Endothelial cell (in vitro differentiated cells): ENCODE data around the gene ZNF611. TPM values are rescaled to one million over a fixed set of nuclear protein-coding genes. Genes with fewer than 3 reads are reported as not detected.
A peak's percentile ranks its signal among the peaks of the same experiment; 100 is the strongest.
"Not testable (repeated sequence)": the region's sequence is repeated elsewhere in the genome, so short reads cannot be mapped to it uniquely, and the experiment has no call there.

Experiments used
- DNase-seq: peaks from one replicate; pipeline ENCODE4 v3.0.0; 2021; ENCODE audit warnings: low spot score
- H3K27ac Mint-ChIP-seq: one replicate; pipeline ENCODE4 v1.8.0; 2021; ENCODE audit warnings: mixed read lengths, inconsistent platforms; ENCODE audit not compliant: unreplicated experiment
- H3K27me3 Mint-ChIP-seq: one replicate; pipeline ENCODE4 v1.8.0; 2021; ENCODE audit warnings: mild to moderate bottlenecking, moderate library complexity, mixed read lengths, inconsistent platforms; ENCODE audit not compliant: unreplicated experiment
- H3K36me3 Mint-ChIP-seq: one replicate; pipeline ENCODE4 v1.8.0; 2021; ENCODE audit warnings: mild to moderate bottlenecking, low read depth, mixed read lengths, inconsistent platforms; ENCODE audit not compliant: unreplicated experiment
- H3K4me1 Mint-ChIP-seq: one replicate; pipeline ENCODE4 v1.8.0; 2021; ENCODE audit warnings: mild to moderate bottlenecking, mixed read lengths, inconsistent platforms; ENCODE audit not compliant: unreplicated experiment
- H3K4me3 Mint-ChIP-seq: one replicate; pipeline ENCODE4 v1.8.0; 2021; ENCODE audit warnings: mild to moderate bottlenecking, mixed read lengths, inconsistent platforms; ENCODE audit not compliant: unreplicated experiment
- H3K9me3 Mint-ChIP-seq: one replicate; pipeline ENCODE4 v1.8.0; 2021; ENCODE audit warnings: mixed read lengths, inconsistent platforms; ENCODE audit not compliant: unreplicated experiment
- total RNA-seq: library from RNA; stranded (reverse); fragmentation: NEBNext Ultra II Directional; extraction: Animal tissue kit (Norgen Biotek cat#: 25700); gene quantifications from one replicate; pipeline ENCODE4 v1.2.1, GENCODE V29; 2021; ENCODE audit not compliant: unreplicated experiment
- TF ChIP-seq, protein P1 (sequence below): fragments of 200-600 bp; sonication (generic); IDR thresholded peaks from one replicate; pipeline ENCODE4 v1.5.0; 2021; ENCODE audit warnings: antibody characterized with exemption; ENCODE audit not compliant: unreplicated experiment

The ZNF611 gene
- total RNA-seq, 1 donor from 2014 or later = 29.9 TPM

DNA sequence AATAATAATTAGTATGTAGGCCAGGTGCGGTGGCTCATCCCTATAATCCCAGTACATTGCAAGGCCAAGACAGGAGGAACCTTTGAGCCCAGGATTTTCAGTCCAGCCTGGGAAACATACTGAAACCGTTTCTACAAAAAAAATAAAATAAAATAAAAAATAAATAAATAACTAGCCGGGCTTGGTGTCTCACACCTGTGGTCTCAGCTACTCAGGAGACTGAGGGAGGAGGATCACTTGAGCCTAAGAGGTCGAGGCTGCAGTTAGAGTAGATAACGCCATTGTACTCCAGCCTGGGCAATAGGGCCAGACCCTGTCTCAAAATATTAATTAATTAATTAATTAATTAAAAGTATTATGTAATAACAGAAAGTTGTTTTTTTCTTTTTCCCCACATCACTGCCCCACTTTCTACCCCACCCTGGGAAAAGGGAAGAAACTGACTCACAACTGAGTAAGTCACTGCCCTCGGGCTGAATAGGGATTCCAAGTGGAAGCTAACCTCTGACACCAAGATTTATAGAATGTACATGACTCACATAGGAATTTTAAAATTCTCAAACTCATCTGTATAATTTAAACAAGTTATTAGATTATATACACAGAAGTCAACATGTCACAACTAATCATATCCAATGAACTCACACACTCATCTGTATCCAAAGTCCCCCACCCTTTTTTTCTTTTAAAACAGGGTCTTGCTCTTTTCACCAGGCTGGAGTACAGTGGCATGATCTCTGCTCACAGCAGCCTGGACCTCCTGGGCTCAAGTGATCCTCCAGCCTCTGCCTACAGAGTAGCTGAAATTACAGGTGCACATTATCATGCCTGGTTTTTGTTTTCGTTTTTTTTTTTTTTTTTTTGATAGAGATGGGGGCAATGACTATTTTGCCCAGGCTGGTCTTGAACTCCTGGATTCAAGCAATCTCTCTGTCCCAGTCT lies 12.5 kb downstream of the ZNF611 start:
- Mint-ChIP-seq H3K27ac (no peak overlapping the region), H3K4me3 (peak overlapping the region; percentile 73), H3K36me3 (peaks cover 62% of the 10 kb centered on the region), H3K4me1 (peaks cover 2% of the 10 kb centered on the region), H3K27me3 (peaks cover 10% of the 10 kb centered on the region), H3K9me3 (no peaks in the 10 kb centered on the region)
- TF ChIP-seq, protein P1, sequence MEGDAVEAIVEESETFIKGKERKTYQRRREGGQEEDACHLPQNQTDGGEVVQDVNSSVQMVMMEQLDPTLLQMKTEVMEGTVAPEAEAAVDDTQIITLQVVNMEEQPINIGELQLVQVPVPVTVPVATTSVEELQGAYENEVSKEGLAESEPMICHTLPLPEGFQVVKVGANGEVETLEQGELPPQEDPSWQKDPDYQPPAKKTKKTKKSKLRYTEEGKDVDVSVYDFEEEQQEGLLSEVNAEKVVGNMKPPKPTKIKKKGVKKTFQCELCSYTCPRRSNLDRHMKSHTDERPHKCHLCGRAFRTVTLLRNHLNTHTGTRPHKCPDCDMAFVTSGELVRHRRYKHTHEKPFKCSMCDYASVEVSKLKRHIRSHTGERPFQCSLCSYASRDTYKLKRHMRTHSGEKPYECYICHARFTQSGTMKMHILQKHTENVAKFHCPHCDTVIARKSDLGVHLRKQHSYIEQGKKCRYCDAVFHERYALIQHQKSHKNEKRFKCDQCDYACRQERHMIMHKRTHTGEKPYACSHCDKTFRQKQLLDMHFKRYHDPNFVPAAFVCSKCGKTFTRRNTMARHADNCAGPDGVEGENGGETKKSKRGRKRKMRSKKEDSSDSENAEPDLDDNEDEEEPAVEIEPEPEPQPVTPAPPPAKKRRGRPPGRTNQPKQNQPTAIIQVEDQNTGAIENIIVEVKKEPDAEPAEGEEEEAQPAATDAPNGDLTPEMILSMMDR = no peak
- no peak for DNase-seq

DNA sequence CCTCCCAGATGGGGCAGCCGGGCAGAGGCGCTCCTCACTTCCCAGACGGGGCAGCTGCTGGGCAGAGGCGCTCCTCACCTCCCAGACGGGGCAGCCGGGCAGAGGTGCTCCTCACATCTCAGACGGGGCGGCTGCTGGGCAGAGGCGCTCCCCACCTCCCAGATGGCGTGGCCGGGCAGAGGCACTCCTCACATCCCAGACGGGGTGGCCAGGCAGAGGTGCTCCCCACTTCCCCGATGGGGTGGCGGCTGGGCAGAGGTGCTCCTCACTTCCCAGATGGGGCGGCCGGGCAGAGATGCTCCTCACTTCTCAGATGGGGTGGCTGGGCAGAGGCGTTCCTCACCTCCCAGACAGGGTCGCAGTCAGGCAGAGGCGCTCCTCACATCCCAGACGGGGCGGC lies 14.3 kb downstream of the ZNF611 start:
- H3K4me1 Mint-ChIP-seq = peaks cover 19% of the 10 kb centered on the region
- H3K36me3 Mint-ChIP-seq = peaks cover 58% of the 10 kb centered on the region
- H3K4me3 Mint-ChIP-seq, H3K27ac Mint-ChIP-seq, DNase-seq, H3K9me3 Mint-ChIP-seq: not testable (repeated sequence)
- H3K27me3 Mint-ChIP-seq = peaks cover 10% of the 10 kb centered on the region

DNA sequence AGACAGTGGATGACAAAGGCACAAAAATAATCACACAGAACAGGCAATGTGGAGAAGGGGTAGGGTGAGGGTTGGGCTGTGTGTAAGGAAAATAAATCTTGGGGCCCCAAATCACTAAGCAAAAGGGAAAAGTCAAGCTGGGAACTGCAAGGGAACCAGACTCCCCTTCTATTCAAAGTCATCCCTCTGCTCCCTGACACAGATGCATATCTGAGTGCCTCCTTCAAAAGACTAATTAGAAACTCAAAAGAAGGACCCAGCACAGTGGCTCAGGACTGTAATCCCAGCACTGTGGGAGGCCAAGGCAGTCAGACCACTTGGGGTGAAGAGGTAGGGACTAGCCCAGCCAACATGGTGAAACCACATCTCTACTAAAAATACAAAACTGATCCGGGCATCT lies 18.3 kb downstream of the ZNF611 start:
- Mint-ChIP-seq H3K9me3 (no peaks in the 10 kb centered on the region), H3K27me3 (peaks cover 1% of the 10 kb centered on the region), H3K36me3 (peaks cover 43% of the 10 kb centered on the region), H3K27ac (no peak overlapping the region), H3K4me3 (no peak overlapping the region), H3K4me1 (peaks cover 19% of the 10 kb centered on the region)
- TF ChIP-seq, protein P1 = no peak
- DNase-seq = no peak

DNA sequence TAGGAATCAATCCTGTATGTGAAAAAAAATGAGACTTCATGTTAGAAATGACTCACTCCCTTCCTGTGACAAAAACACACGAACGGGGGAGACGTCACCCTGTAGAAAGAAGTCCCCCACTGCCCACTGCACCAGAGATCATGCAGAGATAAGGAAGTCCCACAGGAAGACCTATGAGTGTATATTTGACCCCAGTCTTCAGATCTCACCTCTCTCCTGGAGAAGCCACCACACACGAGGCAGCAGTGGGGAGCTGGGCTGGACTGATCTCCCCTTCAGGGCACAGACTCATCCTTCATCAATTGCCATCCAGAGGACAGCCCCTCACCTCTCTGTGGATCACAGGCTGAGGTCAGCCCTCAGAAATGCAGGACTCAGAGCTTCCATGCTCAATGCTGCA lies 18.9 kb downstream of the ZNF611 start:
- H3K9me3 Mint-ChIP-seq, DNase-seq, H3K27me3 Mint-ChIP-seq, H3K4me3 Mint-ChIP-seq, H3K27ac Mint-ChIP-seq: not testable (repeated sequence)
- Mint-ChIP-seq H3K4me1 (peaks cover 19% of the 10 kb centered on the region), H3K36me3 (peaks cover 42% of the 10 kb centered on the region)

DNA sequence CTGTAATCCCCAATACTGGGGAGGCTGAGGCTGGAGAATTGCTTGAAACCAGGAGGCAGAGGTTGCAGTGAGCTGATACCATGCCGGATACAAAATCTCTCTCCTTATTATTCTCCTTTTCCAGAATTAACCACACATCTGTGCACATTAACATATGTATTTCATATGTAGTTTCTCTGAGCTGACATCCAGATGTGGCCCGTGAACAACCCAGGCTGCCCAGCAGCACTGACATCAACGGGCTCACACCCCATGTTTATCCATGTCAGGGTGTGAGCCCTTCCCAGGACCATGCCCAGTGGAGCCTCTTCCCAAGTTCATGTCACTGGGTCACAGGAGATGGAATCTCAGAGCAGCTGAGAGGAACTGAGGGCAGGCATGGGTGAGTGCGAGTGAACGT lies 19.5 kb downstream of the ZNF611 start:
- H3K27me3 Mint-ChIP-seq, H3K4me3 Mint-ChIP-seq, H3K9me3 Mint-ChIP-seq, DNase-seq: not testable (repeated sequence)
- Mint-ChIP-seq H3K36me3 (peaks cover 45% of the 10 kb centered on the region), H3K4me1 (peaks cover 19% of the 10 kb centered on the region), H3K27ac (peak overlapping the region; percentile 57)

DNA sequence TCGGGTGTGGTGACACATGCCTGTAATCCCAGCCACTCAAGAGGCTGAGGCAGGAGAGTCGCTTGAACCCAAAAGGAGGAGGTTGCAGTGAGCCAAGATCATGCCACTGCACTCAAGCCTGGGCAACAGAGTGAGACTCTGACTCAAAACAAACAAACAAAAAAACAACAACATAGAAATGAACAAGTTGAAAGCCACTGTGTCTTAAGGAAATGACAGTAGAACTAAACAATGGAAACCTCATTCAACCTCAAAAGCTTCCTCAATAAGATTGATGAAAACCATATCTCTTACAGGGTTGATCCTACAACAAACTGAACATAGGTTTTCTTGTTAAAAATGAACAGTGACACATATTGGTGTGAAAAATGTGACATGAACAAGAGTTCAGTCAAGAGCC lies 21.8 kb downstream of the ZNF611 start:
- not testable (repeated sequence) for H3K27ac Mint-ChIP-seq, H3K27me3 Mint-ChIP-seq, H3K4me3 Mint-ChIP-seq, DNase-seq, H3K9me3 Mint-ChIP-seq
- Mint-ChIP-seq H3K36me3 (peaks cover 33% of the 10 kb centered on the region), H3K4me1 (peaks cover 19% of the 10 kb centered on the region)

DNA sequence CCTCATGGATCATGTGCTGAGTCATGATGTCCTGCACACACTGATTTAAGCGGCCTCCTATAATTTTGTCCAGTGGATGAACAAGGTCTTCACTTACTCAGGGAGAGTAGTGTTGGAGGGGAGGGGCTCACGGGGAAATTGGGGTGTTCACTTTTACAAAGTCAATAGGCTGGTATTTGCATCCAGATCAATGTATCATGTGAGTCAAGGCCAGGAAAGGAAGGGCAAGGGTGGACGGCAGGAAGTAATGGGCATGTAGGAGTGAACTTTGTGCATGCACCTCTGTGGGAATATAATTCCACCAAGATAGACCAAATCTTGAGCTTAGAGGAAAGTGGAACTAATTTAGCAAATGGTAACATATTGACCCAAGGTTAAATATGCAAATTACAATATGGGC lies 23.2 kb downstream of the ZNF611 start:
- H3K27me3 Mint-ChIP-seq, H3K9me3 Mint-ChIP-seq, DNase-seq, H3K4me1 Mint-ChIP-seq: not testable (repeated sequence)
- peaks cover 38% of the 10 kb centered on the region for H3K36me3 Mint-ChIP-seq
- peak overlapping the region; percentile 61 for H3K27ac Mint-ChIP-seq
- peak overlapping the region; percentile 22 for H3K4me3 Mint-ChIP-seq
